Skeletal muscle tissue (tissue), 4 donors: ENCODE data around the gene SLC1A3. TPM values are rescaled to one million over a fixed set of nuclear protein-coding genes. Genes with fewer than 3 reads are reported as not detected.

Experiments used
- H3K27ac ChIP-seq: one replicate; pipeline ENCODE4 v1.7.0; 2013; ENCODE audit warnings: mild to moderate bottlenecking, low read depth, low read length, inconsistent platforms
- H3K27me3 ChIP-seq, 3 donors: one replicate each; pipeline ENCODE4 v1.7.0; 2013; ENCODE audit warnings: low read length in 3 of 3; ENCODE audit not compliant: control insufficient read depth in 3 of 3, insufficient read depth in 3 of 3
- H3K36me3 ChIP-seq, 3 donors: one replicate each; pipeline ENCODE4 v1.7.0; 2013; ENCODE audit warnings: low read length in 3 of 3; ENCODE audit not compliant: control insufficient read depth in 3 of 3, insufficient read depth in 3 of 3
- H3K4me1 ChIP-seq, 3 donors: one replicate each; pipeline ENCODE4 v1.7.0; 2013; ENCODE audit warnings: low read length in 3 of 3, mild to moderate bottlenecking in 3 of 3; ENCODE audit not compliant: control insufficient read depth in 3 of 3, insufficient read depth in 3 of 3
- H3K4me3 ChIP-seq, 3 donors: one replicate each; pipeline ENCODE4 v1.7.0; 2013; ENCODE audit warnings: low read length in 3 of 3
- H3K9ac ChIP-seq, 3 donors: one replicate each; pipeline ENCODE4 v1.7.0; 2013; ENCODE audit warnings: low read length in 3 of 3, mild to moderate bottlenecking in 3 of 3, moderate library complexity in 2 of 3, low read depth in 1 of 3
- H3K9me3 ChIP-seq, 3 donors: one replicate each; pipeline ENCODE4 v1.7.0; 2013; ENCODE audit warnings: low read length in 3 of 3; ENCODE audit not compliant: control insufficient read depth in 3 of 3
- total RNA-seq: library from RNA; depleted of rRNA; stranded (reverse); fragments of >200 nt; gene quantifications from one replicate; pipeline ENCODE4 v1.2.3, GENCODE V29; 2014
- donor health status: Osteomylitis.

Gene SLC1A3
- total RNA-seq, 1 donor from 2014 or later = 27.1 TPM

DNA sequence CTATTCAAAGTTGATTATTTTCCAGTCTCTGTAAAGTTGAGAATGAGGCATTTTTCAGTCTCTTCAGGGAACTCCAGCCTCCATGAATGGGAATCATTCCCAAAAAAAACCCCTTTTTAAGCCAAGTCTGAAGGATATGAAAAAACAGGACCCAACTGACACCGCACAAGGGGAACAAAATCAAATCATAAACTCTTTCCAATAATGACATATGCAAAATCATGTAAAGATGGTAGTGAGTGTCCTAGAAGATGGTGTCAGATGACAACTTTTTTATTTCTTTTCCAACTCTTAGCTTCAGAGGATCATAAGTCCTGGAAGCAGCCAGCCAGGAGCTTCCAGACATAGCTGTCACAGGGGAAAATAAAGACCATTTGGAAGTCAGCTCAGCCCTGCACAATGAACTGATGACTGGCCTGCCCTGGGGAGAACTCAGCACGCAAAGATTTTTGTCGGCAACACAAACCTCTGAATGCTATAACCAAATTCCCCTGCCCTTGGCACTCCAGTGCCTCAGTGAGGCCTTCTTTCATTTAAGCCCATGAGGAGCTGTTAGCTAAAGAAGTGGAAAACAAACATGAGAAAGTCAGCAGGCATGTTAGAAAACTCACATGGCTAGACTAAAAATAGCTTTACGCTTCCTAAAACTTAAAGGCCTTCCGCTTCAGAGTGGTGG, 85.4 kb downstream of the SLC1A3 start:
- Histone ChIP-seq H3K27ac (peak overlapping the region; percentile 19), H3K9me3 (no peaks in the 10 kb centered on the region), H3K36me3 (no peaks in the 10 kb centered on the region), H3K4me3 (no peak overlapping the region), H3K4me1 (peaks cover 19 to 25% (median 20%) of the 10 kb centered on the region in 3 donors), H3K27me3 (peaks cover 0 to 3% (median 0%) of the 10 kb centered on the region in 3 donors), H3K9ac (no peak overlapping the region)

- H3K9me3 ChIP-seq = no peaks in the 10 kb centered on the region
- H3K27me3 ChIP-seq = peaks cover 0 to 3% (median 0%) of the 10 kb centered on the region in 3 donors
- H3K4me1 ChIP-seq = peaks cover 19 to 25% (median 20%) of the 10 kb centered on the region in 3 donors
- peak overlapping the region in 1 of 3 donors; percentile 60 for H3K9ac ChIP-seq
- peak overlapping the region; percentile 19 for H3K27ac ChIP-seq
- H3K4me3 ChIP-seq = peak overlapping the region; percentile 46 to 67 (median 57)
- H3K36me3 ChIP-seq = no peaks in the 10 kb centered on the region
Observed at GRCh38 chr5:36692791-36693763, 86.7 kb downstream of the SLC1A3 start.

DNA sequence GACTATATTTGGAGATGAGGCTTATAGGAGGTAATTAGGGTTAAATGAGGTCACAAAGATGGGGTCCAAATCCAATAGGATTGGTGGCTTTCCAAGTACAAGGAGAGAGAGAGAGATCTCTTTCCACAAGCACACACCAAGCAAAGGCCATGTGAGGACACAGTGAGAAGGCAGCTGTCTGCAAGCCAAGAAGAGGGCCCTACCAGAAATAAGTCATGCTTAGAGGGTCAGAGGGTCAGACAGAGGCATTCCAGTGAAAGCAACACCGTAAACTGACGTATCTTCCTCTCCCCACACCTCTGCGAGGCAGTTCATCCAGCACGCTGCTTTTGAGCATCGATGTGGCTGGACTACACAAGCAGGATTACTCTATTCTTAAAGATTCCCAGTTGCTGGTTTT, 87.9 kb downstream of the SLC1A3 start:
- Histone ChIP-seq H3K27me3 (peaks cover 0 to 3% (median 0%) of the 10 kb centered on the region in 3 donors), H3K36me3 (no peaks in the 10 kb centered on the region)

DNA sequence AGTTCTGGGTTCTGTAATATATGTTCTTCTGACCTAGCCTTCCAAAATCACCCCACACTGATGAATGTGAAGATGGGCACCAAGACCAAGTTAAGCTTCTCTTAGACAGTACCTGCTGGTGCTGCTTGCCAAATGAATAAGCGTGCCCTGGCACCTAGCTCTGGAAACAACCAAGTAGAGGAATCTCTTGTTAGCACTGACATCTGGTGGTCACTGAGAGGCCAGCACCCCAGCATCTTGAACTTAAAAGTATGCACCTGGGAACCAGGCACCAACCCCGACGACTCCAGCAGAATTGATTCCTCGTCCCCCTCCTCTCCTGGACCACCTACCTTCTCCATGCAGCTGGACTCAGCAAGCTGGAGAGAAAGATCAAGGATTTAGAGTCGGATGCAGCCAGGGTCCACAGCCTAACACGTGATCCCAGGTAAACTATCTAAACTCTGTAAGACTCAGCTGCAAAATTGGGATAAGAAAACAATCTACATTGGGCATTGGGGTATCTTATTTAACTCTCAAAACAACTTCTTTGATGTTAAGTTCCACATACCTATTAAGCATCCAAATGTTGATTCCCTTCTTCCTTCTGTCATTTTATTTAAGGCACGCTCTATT, 89.8 kb downstream of the SLC1A3 start:
- H3K4me3 ChIP-seq = no peak overlapping the region
- peaks cover 11 to 16% (median 13%) of the 10 kb centered on the region in 3 donors for H3K4me1 ChIP-seq
- H3K36me3 ChIP-seq = no peaks in the 10 kb centered on the region
- no peak overlapping the region for H3K27ac ChIP-seq
- no peaks in the 10 kb centered on the region for H3K27me3 ChIP-seq
- no peak overlapping the region for H3K9ac ChIP-seq
- no peaks in the 10 kb centered on the region for H3K9me3 ChIP-seq

More for the DNA sequence above, 87.9 kb downstream of the SLC1A3 start:
- Histone ChIP-seq H3K4me3 (no peak overlapping the region), H3K27ac (no peak overlapping the region), H3K4me1 (peaks cover 19 to 25% (median 20%) of the 10 kb centered on the region in 3 donors), H3K9ac (no peak overlapping the region), H3K9me3 (no peaks in the 10 kb centered on the region)

DNA sequence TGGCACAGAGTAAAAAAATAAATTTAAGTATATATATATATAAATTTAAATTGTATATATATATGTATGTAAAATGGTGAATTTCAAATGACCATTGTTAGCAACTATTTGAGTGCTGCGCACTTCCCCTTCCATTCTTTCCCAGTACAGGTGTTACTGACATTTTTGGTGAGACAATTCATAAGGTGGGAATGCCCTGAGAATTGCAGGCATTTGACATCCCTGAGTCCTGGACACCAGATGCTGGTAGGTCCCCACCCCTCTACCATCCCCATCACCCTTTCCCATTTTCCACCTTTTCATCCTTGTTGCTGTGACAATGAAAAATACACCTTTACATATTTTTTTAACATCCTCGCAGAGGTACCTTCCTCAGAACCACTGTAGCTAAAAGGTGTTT, 91.6 kb downstream of the SLC1A3 start:
- Histone ChIP-seq H3K9me3 (no peaks in the 10 kb centered on the region), H3K9ac (no peak overlapping the region), H3K4me3 (no peak overlapping the region), H3K4me1 (peaks cover 3% of the 10 kb centered on the region in 3 donors), H3K36me3 (no peaks in the 10 kb centered on the region), H3K27me3 (no peaks in the 10 kb centered on the region), H3K27ac (no peak overlapping the region)

GRCh38 chr5:36701085-36701698, 94.8 kb downstream of the SLC1A3 start:
- Histone ChIP-seq H3K4me1 (no peaks in the 10 kb centered on the region), H3K27ac (no peak overlapping the region), H3K4me3 (no peak overlapping the region), H3K36me3 (no peaks in the 10 kb centered on the region), H3K9ac (no peak overlapping the region), H3K9me3 (no peaks in the 10 kb centered on the region), H3K27me3 (no peaks in the 10 kb centered on the region)

GRCh38 chr5:36703245-36703860, 96.9 kb downstream of the SLC1A3 start:
- Histone ChIP-seq H3K36me3 (no peaks in the 10 kb centered on the region), H3K9me3 (no peaks in the 10 kb centered on the region), H3K27ac (no peak overlapping the region), H3K4me1 (no peaks in the 10 kb centered on the region), H3K4me3 (no peak overlapping the region), H3K27me3 (no peaks in the 10 kb centered on the region), H3K9ac (no peak overlapping the region)

DNA sequence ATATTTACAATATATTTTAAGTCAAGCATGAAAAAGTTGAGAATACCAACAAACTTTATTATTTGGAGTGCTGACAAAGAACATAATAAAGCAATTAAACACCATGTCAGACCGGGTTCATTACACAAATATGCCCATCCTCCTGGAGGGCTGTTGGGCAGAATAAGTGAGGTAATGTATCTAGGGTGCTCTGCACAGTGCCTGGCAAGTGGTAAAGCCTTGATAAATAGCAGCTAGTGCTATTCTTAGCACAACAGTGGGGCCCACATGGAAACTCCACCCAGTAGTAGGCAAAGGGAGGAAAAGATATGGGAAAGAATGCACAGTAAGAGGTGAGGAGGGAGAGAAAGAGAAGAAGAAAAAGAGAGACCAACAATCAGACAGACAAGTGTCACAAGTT, 97.7 kb downstream of the SLC1A3 start:
- H3K27me3 ChIP-seq = no peaks in the 10 kb centered on the region
- H3K36me3 ChIP-seq = no peaks in the 10 kb centered on the region
- no peak overlapping the region for H3K4me3 ChIP-seq
- no peak overlapping the region for H3K27ac ChIP-seq
- H3K9me3 ChIP-seq = no peaks in the 10 kb centered on the region
- H3K9ac ChIP-seq = no peak overlapping the region
- H3K4me1 ChIP-seq = no peaks in the 10 kb centered on the region

- H3K9ac ChIP-seq = no peak overlapping the region
- H3K4me1 ChIP-seq = no peaks in the 10 kb centered on the region
- no peak overlapping the region for H3K27ac ChIP-seq
- H3K9me3 ChIP-seq = no peaks in the 10 kb centered on the region
- H3K36me3 ChIP-seq = no peaks in the 10 kb centered on the region
- H3K4me3 ChIP-seq = no peak overlapping the region
- no peaks in the 10 kb centered on the region for H3K27me3 ChIP-seq
Observed at GRCh38 chr5:36705055-36705454, 98.6 kb downstream of the SLC1A3 start.
